Measurements from ENCODE around the gene IL36B. TPM values are rescaled to one million over a fixed set of nuclear protein-coding genes. Genes with fewer than 3 reads are reported as not detected.

The IL36B gene
- polyA plus RNA-seq, 1 donor (not counting 4 experiments of a cell fraction or from before 2014, with no cell fraction given) = 0.21 TPM

- DNase-seq (ENCODE audit: low read depth, low spot score) = no peak
- dilution Hi-C loops (cut with MboI; ENCODE audit: extremely low pct_ligation_motif_present, low sequenced_read_pairs) = no loop called here
- no peak overlapping the region for H2AFZ ChIP-seq (ENCODE audit: control insufficient read depth, low read length)
Observed at GRCh38 chr2:113084249-113085000, 31.8 kb upstream of the IL36B start.

GRCh38 chr2:113083296-113083695 lies 30.6 kb upstream of the IL36B start:
- Histone ChIP-seq H3K27me3 (ENCODE audit: control insufficient read depth, extremely low read depth, insufficient read depth, low read length) (no peaks in the 10 kb centered on the region), H3K9me3 (ENCODE audit: control insufficient read depth, low read depth, low read length) (no peaks in the 10 kb centered on the region), H3K9ac (ENCODE audit: control insufficient read depth, extremely low read depth, insufficient read depth, low read length) (no peak overlapping the region), H3K79me2 (ENCODE audit: control insufficient read depth, insufficient read depth, low read length) (no peaks in the 10 kb centered on the region), H3K4me3 (ENCODE audit: control insufficient read depth in 2 of 3, extremely low read depth in 1 of 3, insufficient read depth in 2 of 3, low read depth in 1 of 3, low read length in 3 of 3) (no peak overlapping the region), H3K4me1 (ENCODE audit: control insufficient read depth, extremely low read depth, insufficient read depth, low read length) (peaks cover 41% of the 10 kb centered on the region), H4K20me1 (ENCODE audit: control insufficient read depth, extremely low read depth, insufficient read depth, low read length) (no peaks in the 10 kb centered on the region), H3K36me3 (ENCODE audit: control insufficient read depth in 2 of 2, extremely low read depth in 1 of 2, insufficient read depth in 2 of 2, low read length in 2 of 2) (no peaks in the 10 kb centered on the region), H3K4me2 (ENCODE audit: control insufficient read depth, extremely low read depth, insufficient read depth, low read depth, low read length) (no peak overlapping the region), H3K9me1 (ENCODE audit: control insufficient read depth, extremely low read depth, insufficient read depth, low read length) (peaks cover 3% of the 10 kb centered on the region), H3K27ac (ENCODE audit: control insufficient read depth, insufficient read depth, low read length) (no peak overlapping the region), H2AFZ (ENCODE audit: control insufficient read depth, low read length) (no peak overlapping the region)
- FAIRE-seq (no peak), DNase-seq (ENCODE audit: low read depth, low spot score) (no peak)
- TF ChIP-seq EZH2 (IDR thresholded peaks at IDR 0.05; ENCODE audit: low read length) = no peak
- TF ChIP-seq, protein P1, sequence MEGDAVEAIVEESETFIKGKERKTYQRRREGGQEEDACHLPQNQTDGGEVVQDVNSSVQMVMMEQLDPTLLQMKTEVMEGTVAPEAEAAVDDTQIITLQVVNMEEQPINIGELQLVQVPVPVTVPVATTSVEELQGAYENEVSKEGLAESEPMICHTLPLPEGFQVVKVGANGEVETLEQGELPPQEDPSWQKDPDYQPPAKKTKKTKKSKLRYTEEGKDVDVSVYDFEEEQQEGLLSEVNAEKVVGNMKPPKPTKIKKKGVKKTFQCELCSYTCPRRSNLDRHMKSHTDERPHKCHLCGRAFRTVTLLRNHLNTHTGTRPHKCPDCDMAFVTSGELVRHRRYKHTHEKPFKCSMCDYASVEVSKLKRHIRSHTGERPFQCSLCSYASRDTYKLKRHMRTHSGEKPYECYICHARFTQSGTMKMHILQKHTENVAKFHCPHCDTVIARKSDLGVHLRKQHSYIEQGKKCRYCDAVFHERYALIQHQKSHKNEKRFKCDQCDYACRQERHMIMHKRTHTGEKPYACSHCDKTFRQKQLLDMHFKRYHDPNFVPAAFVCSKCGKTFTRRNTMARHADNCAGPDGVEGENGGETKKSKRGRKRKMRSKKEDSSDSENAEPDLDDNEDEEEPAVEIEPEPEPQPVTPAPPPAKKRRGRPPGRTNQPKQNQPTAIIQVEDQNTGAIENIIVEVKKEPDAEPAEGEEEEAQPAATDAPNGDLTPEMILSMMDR (optimal IDR thresholded peaks at IDR 0.05 in 1 of 3, IDR thresholded peaks at IDR 0.05 in 1 of 3, conservative IDR thresholded peaks at IDR 0.05 in 1 of 3; ENCODE audit: extremely low read depth in 1 of 3, insufficient read depth in 2 of 3, low read length in 3 of 3) = no peak
- dilution Hi-C loops (cut with MboI; ENCODE audit: extremely low pct_ligation_motif_present, low sequenced_read_pairs) = no loop called here

More at GRCh38 chr2:113084249-113085000, 31.8 kb upstream of the IL36B start:
- H3K4me1 ChIP-seq (ENCODE audit: control insufficient read depth, extremely low read depth, insufficient read depth, low read length) = peaks cover 30% of the 10 kb centered on the region
- H3K9me1 ChIP-seq (ENCODE audit: control insufficient read depth, extremely low read depth, insufficient read depth, low read length) = peaks cover 3% of the 10 kb centered on the region
- H3K9ac ChIP-seq (ENCODE audit: control insufficient read depth, extremely low read depth, insufficient read depth, low read length) = no peak overlapping the region
- no peaks in the 10 kb centered on the region for H3K9me3 ChIP-seq (ENCODE audit: control insufficient read depth, low read depth, low read length)
- H3K4me3 ChIP-seq (ENCODE audit: control insufficient read depth in 2 of 3, extremely low read depth in 1 of 3, insufficient read depth in 2 of 3, low read depth in 1 of 3, low read length in 3 of 3) = no peak overlapping the region
- no peaks in the 10 kb centered on the region for H4K20me1 ChIP-seq (ENCODE audit: control insufficient read depth, extremely low read depth, insufficient read depth, low read length)
- TF ChIP-seq, protein P1 (optimal IDR thresholded peaks at IDR 0.05 in 1 of 3, IDR thresholded peaks at IDR 0.05 in 1 of 3, conservative IDR thresholded peaks at IDR 0.05 in 1 of 3; ENCODE audit: extremely low read depth in 1 of 3, insufficient read depth in 2 of 3, low read length in 3 of 3) = peak in 2 of 3 experiments; percentile 40 to 51
- no peak for TF ChIP-seq EZH2 (IDR thresholded peaks at IDR 0.05; ENCODE audit: low read length)
- H3K27ac ChIP-seq (ENCODE audit: control insufficient read depth, insufficient read depth, low read length) = peak overlapping the region; percentile 72
- no peaks in the 10 kb centered on the region for H3K79me2 ChIP-seq (ENCODE audit: control insufficient read depth, insufficient read depth, low read length)
- no peaks in the 10 kb centered on the region for H3K36me3 ChIP-seq (ENCODE audit: control insufficient read depth in 2 of 2, extremely low read depth in 1 of 2, insufficient read depth in 2 of 2, low read length in 2 of 2)
- FAIRE-seq = no peak
- no peaks in the 10 kb centered on the region for H3K27me3 ChIP-seq (ENCODE audit: control insufficient read depth, extremely low read depth, insufficient read depth, low read length)
- peak overlapping the region; percentile 2 for H3K4me2 ChIP-seq (ENCODE audit: control insufficient read depth, extremely low read depth, insufficient read depth, low read depth, low read length)
